K562 (cell line): ENCODE measurements around the gene FBXO10. TPM values are rescaled to one million over a fixed set of nuclear protein-coding genes. Genes with fewer than 3 reads are reported as not detected.

ENCODE experiments used
- BRF2 ChIP-seq: IDR thresholded peaks from 3 replicates; pipeline ENCODE4 v1.6.1; 2011; ENCODE audit warnings: borderline replicate concordance, mild to moderate bottlenecking; ENCODE audit not compliant: insufficient read length, insufficient read depth
- ELF4 ChIP-seq: fragments of 450-650 bp; formaldehyde crosslinking; IDR thresholded peaks from 2 replicates; pipeline ENCODE4 v1.4.0; 2022; ENCODE audit warnings: missing genetic modification characterization
- FIP1L1 ChIP-seq: fragments of 200-400 bp; formaldehyde crosslinking; IDR thresholded peaks from 2 replicates; pipeline ENCODE4 v1.6.1; 2018; ENCODE audit warnings: mild to moderate bottlenecking, low read depth, low read length; ENCODE audit not compliant: poor library complexity, severe bottlenecking
- HNRNPUL1 ChIP-seq: fragments of 200-400 bp; formaldehyde crosslinking; IDR thresholded peaks from 2 replicates; pipeline ENCODE4 v1.6.1; 2017; ENCODE audit warnings: low read length
- IRF2 ChIP-seq: sonication (generic); formaldehyde crosslinking; IDR thresholded peaks from 2 replicates; pipeline ENCODE4 v1.8.1; 2022; ENCODE audit warnings: mild to moderate bottlenecking, missing genetic modification reagents
- KAT8 ChIP-seq: fragments of 450-650 bp; IDR thresholded peaks from 2 replicates; pipeline ENCODE4 v1.6.1; 2016; ENCODE audit warnings: low read depth, mild to moderate bottlenecking
- KLF6 ChIP-seq: fragments of 250-450 bp; sonication (Bioruptor Pico); IDR thresholded peaks from 2 replicates; pipeline ENCODE4 v1.4.0; 2020; ENCODE audit warnings: mild to moderate bottlenecking, moderate library complexity, borderline replicate concordance
- L3MBTL2 ChIP-seq: fragments of 450-650 bp; IDR thresholded peaks from 2 replicates; pipeline ENCODE4 v1.6.1; 2016; ENCODE audit warnings: mild to moderate bottlenecking, moderate library complexity
- MEIS2 ChIP-seq: fragments of 450-650 bp; IDR thresholded peaks from 2 replicates; pipeline ENCODE4 v1.6.1; 2014; ENCODE audit warnings: mild to moderate bottlenecking; ENCODE audit not compliant: partially characterized antibody
- MNT ChIP-seq, 2 experiments: fragments of 450-650 bp; conservative IDR thresholded peaks; 2 replicates each; pipeline ENCODE4 v1.6.1; 2017; ENCODE audit warnings: mild to moderate bottlenecking in 2 of 2, moderate library complexity in 2 of 2
- NR4A1 ChIP-seq, 2 experiments: fragments of 250-450 bp in 1 of 2; fragments of 450-650 bp in 1 of 2; sonication (Bioruptor Pico) in 1 of 2; IDR thresholded peaks; 2 replicates each; pipeline versions ENCODE4 v1.4.0 to v1.6.1; 2016 to 2020; ENCODE audit warnings: mild to moderate bottlenecking in 2 of 2, missing compliant biosample characterization in 1 of 2, missing genetic modification characterization in 1 of 2, moderate library complexity in 1 of 2
- OTX1 ChIP-seq: fragments of 450-650 bp; formaldehyde crosslinking; IDR thresholded peaks from 2 replicates; pipeline ENCODE4 v1.4.0; 2022; ENCODE audit warnings: mild to moderate bottlenecking
- PHB2 ChIP-seq: fragments of 450-650 bp; IDR thresholded peaks from 2 replicates; pipeline ENCODE4 v1.6.1; 2017; ENCODE audit warnings: low read depth
- POLR2H ChIP-seq: IDR thresholded peaks from 2 replicates; pipeline ENCODE4 v1.6.1; 2016; ENCODE audit warnings: missing genetic modification characterization, low read depth, mild to moderate bottlenecking, control low read depth, missing compliant biosample characterization, moderate library complexity
- RBM17 ChIP-seq: fragments of 200-400 bp; formaldehyde crosslinking; IDR thresholded peaks from 2 replicates; pipeline ENCODE4 v1.6.1; 2017; ENCODE audit warnings: low read depth, mild to moderate bottlenecking, low read length, borderline replicate concordance
- SETDB1 ChIP-seq: IDR thresholded peaks from one replicate; pipeline ENCODE4 v1.6.1; 2012; ENCODE audit warnings: low read length, control low read depth, inconsistent platforms
- SIN3A ChIP-seq, 2 experiments: fragments of 150-350 bp in 1 of 2; IDR thresholded peaks; 2 replicates each; pipeline ENCODE4 v1.6.1; 2011 to 2016; ENCODE audit warnings: borderline replicate concordance in 2 of 2, low read depth in 2 of 2, low read length in 2 of 2, mild to moderate bottlenecking in 2 of 2, moderate library complexity in 2 of 2; ENCODE audit not compliant: control insufficient read depth in 1 of 2
- SP1 ChIP-seq: sonication (generic); formaldehyde crosslinking; IDR thresholded peaks from 2 replicates; pipeline ENCODE4 v1.8.1; 2022; ENCODE audit warnings: mild to moderate bottlenecking, missing genetic modification reagents
- ZNF23 ChIP-seq: fragments of 250-450 bp; sonication (Bioruptor Pico); IDR thresholded peaks from 2 replicates; pipeline ENCODE4 v1.4.0; 2020; ENCODE audit warnings: mild to moderate bottlenecking
- ZNF311 ChIP-seq: fragments of 250-450 bp; sonication (Bioruptor Pico); IDR thresholded peaks from 2 replicates; pipeline ENCODE4 v1.4.0; 2020; ENCODE audit warnings: mild to moderate bottlenecking, moderate library complexity
- ZNF431 ChIP-seq: sonication (generic); formaldehyde crosslinking; IDR thresholded peaks from 2 replicates; pipeline ENCODE4 v1.8.0; 2022; ENCODE audit warnings: mild to moderate bottlenecking, missing genetic modification reagents
- ZNF695 ChIP-seq: fragments of 450-650 bp; formaldehyde crosslinking; IDR thresholded peaks from 2 replicates; pipeline ENCODE4 v1.4.0; 2020; ENCODE audit warnings: mild to moderate bottlenecking, moderate library complexity
- ZNF785 ChIP-seq: fragments of 250-450 bp; sonication (Bioruptor Pico); IDR thresholded peaks from 2 replicates; pipeline ENCODE4 v1.4.0; 2020; ENCODE audit warnings: mild to moderate bottlenecking
- polyA plus RNA-seq, 8 experiments: library from polyadenylated mRNA; depleted of rRNA in 4 of 8; stranded (reverse) in 5 of 8; unstranded in 3 of 8; fragments of >200 nt; fragmentation: Nextera tagmentation in 2 of 8; fragmentation: Illumina TruSeq in 1 of 8; extraction: Ambion mirVana in 2 of 8; extraction: Trizol in 1 of 8; gene quantifications; 2 replicates each; pipeline versions ENCODE4 v1.2.1 to v1.2.3, GENCODE V29; 2011 to 2014; ENCODE audit warnings: inconsistent platforms in 1 of 8, missing spikeins in 1 of 8
- total RNA-seq, 7 experiments: library from RNA; depleted of rRNA in 6 of 7; stranded (reverse); fragments of >200 nt in 6 of 7; fragmentation: Illumina TruSeq in 2 of 7; extraction: Trizol in 2 of 7; gene quantifications; 2 replicates each; pipeline versions ENCODE4 v1.2.1 to v1.2.3, GENCODE V29; 2011 to 2021; ENCODE audit warnings: low replicate concordance in 1 of 7
- TF ChIP-seq, protein P1 (sequence below): sonication (generic); formaldehyde crosslinking; IDR thresholded peaks from 2 replicates; pipeline ENCODE4 v1.8.1; 2022; ENCODE audit warnings: missing genetic modification reagents

Gene FBXO10
- total and polyA plus RNA-seq, 9 of the 15 experiments (the other 6 are each of a cell fraction or from before 2014, with no cell fraction given), result 0.84 to 9.9 (median 6.0) TPM

- TF ChIP-seq L3MBTL2, result peak; percentile 97
- TF ChIP-seq ZNF695 (CRISPR knock-in tag), result no peak
- TF ChIP-seq ZNF23 (CRISPR knock-in tag), result no peak
- peak; percentile 91 to 96 for TF ChIP-seq MNT (conservative IDR thresholded peaks at IDR 0.05)
- peak; percentile 66 for TF ChIP-seq FIP1L1
- TF ChIP-seq ZNF785 (CRISPR knock-in tag), result no peak
- TF ChIP-seq ZNF431 (CRISPR knock-in tag), result peak; percentile 25; the same call in 1 of the 2 replicates
- TF ChIP-seq MEIS2, result peak; percentile 79
- no peak for TF ChIP-seq NR4A1 (CRISPR knock-in tag; IDR thresholded peaks at IDR 0.05)
- no peak for TF ChIP-seq NR4A1 (tag; IDR thresholded peaks at IDR 0.05)
- TF ChIP-seq IRF2 (CRISPR knock-in tag), result no peak
- TF ChIP-seq HNRNPUL1, result no peak
- peak; percentile 78 to 96; a peak in 3 of 4 replicates for TF ChIP-seq SIN3A (IDR thresholded peaks at IDR 0.05; ENCODE audit: borderline replicate concordance in 2 of 2, control insufficient read depth in 1 of 2, low read depth in 2 of 2, low read length in 2 of 2)
- TF ChIP-seq ELF4 (CRISPR knock-in tag), result 0 out of 2 replicates have a peak, but pooled peaks have one; percentile 61
- TF ChIP-seq ZNF311 (CRISPR knock-in tag), result no peak
- no peak for TF ChIP-seq KAT8
- TF ChIP-seq, protein P1, sequence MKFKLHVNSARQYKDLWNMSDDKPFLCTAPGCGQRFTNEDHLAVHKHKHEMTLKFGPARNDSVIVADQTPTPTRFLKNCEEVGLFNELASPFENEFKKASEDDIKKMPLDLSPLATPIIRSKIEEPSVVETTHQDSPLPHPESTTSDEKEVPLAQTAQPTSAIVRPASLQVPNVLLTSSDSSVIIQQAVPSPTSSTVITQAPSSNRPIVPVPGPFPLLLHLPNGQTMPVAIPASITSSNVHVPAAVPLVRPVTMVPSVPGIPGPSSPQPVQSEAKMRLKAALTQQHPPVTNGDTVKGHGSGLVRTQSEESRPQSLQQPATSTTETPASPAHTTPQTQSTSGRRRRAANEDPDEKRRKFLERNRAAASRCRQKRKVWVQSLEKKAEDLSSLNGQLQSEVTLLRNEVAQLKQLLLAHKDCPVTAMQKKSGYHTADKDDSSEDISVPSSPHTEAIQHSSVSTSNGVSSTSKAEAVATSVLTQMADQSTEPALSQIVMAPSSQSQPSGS (CRISPR knock-in tag), result no peak
- TF ChIP-seq KLF6 (CRISPR knock-in tag), result 0 out of 2 replicates have a peak, but pooled peaks have one; percentile 21
- TF ChIP-seq RBM17, result no peak
- TF ChIP-seq PHB2, result no peak
- peak; percentile 86 for TF ChIP-seq SP1 (CRISPR knock-in tag)
- TF ChIP-seq SETDB1, result peak; percentile 30
- TF ChIP-seq POLR2H (tag), result peak; percentile 88
- peak; percentile 74; the same call in 1 of the 2 replicates for TF ChIP-seq OTX1 (CRISPR knock-in tag)
- no peak for TF ChIP-seq BRF2
These were observed 16.1 kb upstream of the FBXO10 start, which contains the start of gene TOMM5 (continued) for GRCh38 chr9:37592108-37592951.
